ENCODE results near the gene PALM3.

GRCh38 chr19:14072535-14073260, 10.8 kb upstream of the PALM3 start, which contains the start of gene MISP3:
- no peak for TF ChIP-seq CTCF (IDR thresholded peaks at IDR 0.05)
- no peak for TF ChIP-seq POLR2A (IDR thresholded peaks at IDR 0.05)
- no peak for TF ChIP-seq EP300 (IDR thresholded peaks at IDR 0.05)

Data from tibial nerve (tissue), 4 donors.